ENCODE data around the gene ACE. TPM values are rescaled to one million over a fixed set of nuclear protein-coding genes. Genes with fewer than 3 reads are reported as not detected.
A peak's percentile ranks its signal among the peaks of the same experiment; 100 is the strongest.

ACE gene
- total RNA-seq, 4 donors from 2014 or later = 4.8 to 10.4 (median 8.2) TPM

- peaks cover 61% of the 10 kb centered on the region for H3K27me3 ChIP-seq
- H3K4me1 ChIP-seq = peaks cover 0 to 10% (median 8%) of the 10 kb centered on the region in 3 donors
- no peak overlapping the region for H3K27ac ChIP-seq
- H3K36me3 ChIP-seq = no peaks in the 10 kb centered on the region
- WGBS, 2 donors (ENCODE audit: low coverage in 1 of 2) = no CpG with 5 or more reads among the region's 62 CpGs
- peak overlapping the region in 1 of 2 donors; percentile 31 for H3K4me3 ChIP-seq
- H3K9me3 ChIP-seq = no peaks in the 10 kb centered on the region
- TF ChIP-seq POLR2A (IDR thresholded peaks at IDR 0.05) (no peak), POLR2AphosphoS5 (IDR thresholded peaks at IDR 0.05) (no peak), EP300 (IDR thresholded peaks at IDR 0.05) (no peak), CTCF (IDR thresholded peaks at IDR 0.05) (no peak)
- ATAC-seq = no peak
Observed at GRCh38 chr17:63537991-63538692, 61.3 kb downstream of the ACE start.

- TF ChIP-seq EP300 (IDR thresholded peaks at IDR 0.05) (no peak), POLR2AphosphoS5 (IDR thresholded peaks at IDR 0.05) (no peak), POLR2A (IDR thresholded peaks at IDR 0.05) (no peak), CTCF (IDR thresholded peaks at IDR 0.05) (no peak)
- H3K36me3 ChIP-seq = no peaks in the 10 kb centered on the region
- 63 to 75% methylated on average over 4 to 6 of the region's 9 CpGs for WGBS, 2 donors (ENCODE audit: low coverage in 1 of 2)
- H3K4me3 ChIP-seq = no peak overlapping the region
- no peak overlapping the region for H3K27ac ChIP-seq
- ATAC-seq = no peak
- H3K9me3 ChIP-seq = no peaks in the 10 kb centered on the region
- peaks cover 61% of the 10 kb centered on the region for H3K27me3 ChIP-seq
- H3K4me1 ChIP-seq = peaks cover 0 to 10% (median 8%) of the 10 kb centered on the region in 3 donors
Observed at GRCh38 chr17:63538693-63539595, 62.1 kb downstream of the ACE start.

GRCh38 chr17:63540590-63540989, 63.7 kb downstream of the ACE start:
- 56 to 82% methylated on average over 3 to 4 of the region's 4 CpGs for WGBS, 2 donors (ENCODE audit: low coverage in 1 of 2)
- peaks cover 0 to 10% (median 8%) of the 10 kb centered on the region in 3 donors for H3K4me1 ChIP-seq
- no peak for ATAC-seq
- no peaks in the 10 kb centered on the region for H3K9me3 ChIP-seq
- no peaks in the 10 kb centered on the region for H3K36me3 ChIP-seq
- no peak overlapping the region for H3K27ac ChIP-seq
- no peak for TF ChIP-seq CTCF (IDR thresholded peaks at IDR 0.05)
- no peak for TF ChIP-seq POLR2AphosphoS5 (IDR thresholded peaks at IDR 0.05)
- no peak for TF ChIP-seq EP300 (IDR thresholded peaks at IDR 0.05)
- TF ChIP-seq POLR2A (IDR thresholded peaks at IDR 0.05) = no peak
- no peak overlapping the region for H3K4me3 ChIP-seq
- H3K27me3 ChIP-seq = peaks cover 53% of the 10 kb centered on the region

- Histone ChIP-seq H3K36me3 (no peaks in the 10 kb centered on the region), H3K4me3 (no peak overlapping the region), H3K4me1 (peaks cover 0 to 10% (median 8%) of the 10 kb centered on the region in 3 donors), H3K9me3 (no peaks in the 10 kb centered on the region), H3K27me3 (peaks cover 38% of the 10 kb centered on the region), H3K27ac (no peak overlapping the region)
- no CpG with 5 or more reads among the region's 9 CpGs for WGBS, 2 donors (ENCODE audit: low coverage in 1 of 2)
- ATAC-seq = no peak
- TF ChIP-seq EP300 (IDR thresholded peaks at IDR 0.05) = no peak
- no peak for TF ChIP-seq POLR2AphosphoS5 (IDR thresholded peaks at IDR 0.05)
- no peak for TF ChIP-seq CTCF (IDR thresholded peaks at IDR 0.05)
- TF ChIP-seq POLR2A (IDR thresholded peaks at IDR 0.05) = no peak
Observed at GRCh38 chr17:63542218-63542545, 65.3 kb downstream of the ACE start.

Measured in gastroesophageal sphincter (tissue), 4 donors.